Hepatocyte (in vitro differentiated cells): ENCODE data around the gene YWHAG. TPM values are rescaled to one million over a fixed set of nuclear protein-coding genes. Genes with fewer than 3 reads are reported as not detected.

Experiments
- DNase-seq: peaks from one replicate; pipeline ENCODE4 v3.0.0-alpha.2; 2016; ENCODE audit warnings: low spot score
- H2AFZ ChIP-seq: fragments of 200-600 bp; sonication (generic); 2 replicates; pipeline ENCODE4 v1.6.0; 2016; ENCODE audit warnings: antibody characterized with exemption, mild to moderate bottlenecking
- H3K27ac ChIP-seq: fragments of 200-600 bp; sonication (generic); 2 replicates; pipeline ENCODE4 v1.5.1; 2016; ENCODE audit warnings: mild to moderate bottlenecking
- H3K27me3 ChIP-seq: fragments of 200-600 bp; sonication (generic); 2 replicates; pipeline ENCODE4 v1.6.1; 2016
- H3K36me3 ChIP-seq: fragments of 200-600 bp; sonication (generic); replicated peaks from 2 replicates; pipeline ENCODE4 v1.5.1; 2016; ENCODE audit warnings: low read depth; ENCODE audit not compliant: insufficient read depth
- H3K4me1 ChIP-seq: fragments of 200-600 bp; sonication (generic); 2 replicates; pipeline ENCODE4 v1.5.1; 2016; ENCODE audit warnings: mild to moderate bottlenecking, moderate library complexity; ENCODE audit not compliant: insufficient read depth
- H3K4me2 ChIP-seq: fragments of 200-600 bp; sonication (generic); 2 replicates; pipeline ENCODE4 v1.6.0; 2016
- H3K4me3 ChIP-seq: fragments of 200-600 bp; sonication (generic); 2 replicates; pipeline ENCODE4 v1.5.1; 2016; ENCODE audit warnings: mild to moderate bottlenecking
- H3K79me2 ChIP-seq: fragments of 200-600 bp; sonication (generic); 2 replicates; pipeline ENCODE4 v1.6.0; 2017; ENCODE audit warnings: mild to moderate bottlenecking
- H3K9me2 ChIP-seq: fragments of 200-600 bp; sonication (generic); replicated peaks from 2 replicates; pipeline ENCODE4 v1.6.0; 2017; ENCODE audit warnings: mild to moderate bottlenecking; ENCODE audit not compliant: insufficient read depth
- H3K9me3 ChIP-seq: fragments of 200-600 bp; sonication (generic); 2 replicates; pipeline ENCODE4 v1.5.1; 2016; ENCODE audit warnings: low read depth, mild to moderate bottlenecking
- H4K20me1 ChIP-seq: fragments of 200-600 bp; sonication (generic); 2 replicates; pipeline ENCODE4 v1.6.0; 2016; ENCODE audit warnings: mild to moderate bottlenecking; ENCODE audit not compliant: insufficient read depth, poor library complexity, severe bottlenecking
- EZH2 ChIP-seq: fragments of 200-600 bp; sonication (generic); IDR thresholded peaks from 2 replicates; pipeline ENCODE4 v1.6.1; 2016; ENCODE audit warnings: antibody characterized with exemption, mild to moderate bottlenecking, borderline replicate concordance
- EZH2phosphoT487 ChIP-seq: fragments of 200-600 bp; sonication (generic); IDR thresholded peaks from one replicate; pipeline ENCODE4 v1.6.1; 2018; ENCODE audit warnings: antibody characterized with exemption, mild to moderate bottlenecking, low read depth, moderate library complexity; ENCODE audit not compliant: unreplicated experiment, severe bottlenecking
- WGBS: methylation state at CpG from one replicate; pipeline ENCODE4 v1.1.6; 2016; ENCODE audit warnings: low lambda C conversion rate; ENCODE audit errors: missing lambda C conversion rate; 5-methylcytosine and 5-hydroxymethylcytosine counted together
- polyA plus RNA-seq: library from polyadenylated mRNA; unstranded; fragments of >200 nt; fragmentation: Nextera tagmentation; extraction: Ambion mirVana; gene quantifications from 2 replicates; pipeline ENCODE4 v1.2.1, GENCODE V29; 2016
- total RNA-seq: library from RNA; depleted of rRNA; stranded (reverse); fragments of >200 nt; gene quantifications from 2 replicates; pipeline ENCODE4 v1.2.3, GENCODE V29; 2014
- TF ChIP-seq, protein P1 (sequence below): fragments of 200-600 bp; sonication (generic); IDR thresholded peaks from 2 replicates; pipeline ENCODE4 v1.5.1; 2016; ENCODE audit warnings: antibody characterized with exemption, mild to moderate bottlenecking; ENCODE audit not compliant: poor library complexity

The YWHAG gene
- total and polyA plus RNA-seq, 2 experiments from 2014 or later: 17.2 to 117 TPM

DNA sequence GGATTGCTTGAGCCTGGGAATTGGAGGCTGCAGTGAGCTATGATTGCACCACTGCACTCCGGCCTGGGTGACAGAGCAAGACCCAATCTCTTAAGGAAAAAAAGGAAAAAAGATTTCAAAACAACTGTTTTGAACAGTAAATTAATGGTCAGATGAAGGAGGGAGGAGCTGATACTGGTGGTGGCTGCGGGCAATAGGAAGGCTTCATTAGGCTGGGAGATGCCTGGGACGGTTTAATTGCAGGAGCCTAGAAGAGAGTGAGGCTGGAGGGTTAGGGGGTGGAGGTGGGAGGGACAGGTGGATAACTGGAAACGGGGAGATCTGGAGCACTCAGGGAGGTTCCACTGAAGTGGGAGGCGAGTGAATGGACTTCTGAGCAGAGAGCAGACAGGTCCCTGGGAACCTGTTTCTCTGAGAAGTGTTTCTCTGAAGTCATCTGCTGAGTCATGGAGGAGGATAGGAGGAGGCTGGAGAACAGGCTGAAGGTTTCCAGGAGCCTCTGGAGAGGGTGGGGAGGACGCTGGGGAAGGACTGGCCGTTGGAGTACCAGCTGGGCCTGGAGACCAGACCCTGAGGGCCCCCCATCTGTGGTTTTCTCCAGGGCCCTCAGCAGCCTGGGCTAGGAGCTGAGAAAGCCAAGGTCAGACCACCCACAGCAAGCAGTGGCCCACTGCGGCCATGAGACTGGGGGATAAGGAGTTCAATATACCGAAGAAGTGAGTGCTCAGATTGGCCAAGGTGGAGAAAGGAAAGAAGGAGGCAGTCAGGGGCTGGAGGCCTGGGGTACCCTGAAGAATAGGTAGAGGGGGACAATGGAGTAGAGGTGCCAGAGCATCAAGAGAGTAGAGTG, 14.4 kb upstream of the YWHAG start:
- peak overlapping the region; percentile 39 for H3K27ac ChIP-seq
- H3K27me3 ChIP-seq: no peaks in the 10 kb centered on the region
- H3K9me2 ChIP-seq: no peaks in the 10 kb centered on the region
- peak; percentile 77 for DNase-seq
- H3K79me2 ChIP-seq: no peaks in the 10 kb centered on the region
- no peak overlapping the region for H2AFZ ChIP-seq
- no peak overlapping the region for H3K4me3 ChIP-seq
- TF ChIP-seq EZH2phosphoT487 (no peak), EZH2 (no peak)
- TF ChIP-seq, protein P1, sequence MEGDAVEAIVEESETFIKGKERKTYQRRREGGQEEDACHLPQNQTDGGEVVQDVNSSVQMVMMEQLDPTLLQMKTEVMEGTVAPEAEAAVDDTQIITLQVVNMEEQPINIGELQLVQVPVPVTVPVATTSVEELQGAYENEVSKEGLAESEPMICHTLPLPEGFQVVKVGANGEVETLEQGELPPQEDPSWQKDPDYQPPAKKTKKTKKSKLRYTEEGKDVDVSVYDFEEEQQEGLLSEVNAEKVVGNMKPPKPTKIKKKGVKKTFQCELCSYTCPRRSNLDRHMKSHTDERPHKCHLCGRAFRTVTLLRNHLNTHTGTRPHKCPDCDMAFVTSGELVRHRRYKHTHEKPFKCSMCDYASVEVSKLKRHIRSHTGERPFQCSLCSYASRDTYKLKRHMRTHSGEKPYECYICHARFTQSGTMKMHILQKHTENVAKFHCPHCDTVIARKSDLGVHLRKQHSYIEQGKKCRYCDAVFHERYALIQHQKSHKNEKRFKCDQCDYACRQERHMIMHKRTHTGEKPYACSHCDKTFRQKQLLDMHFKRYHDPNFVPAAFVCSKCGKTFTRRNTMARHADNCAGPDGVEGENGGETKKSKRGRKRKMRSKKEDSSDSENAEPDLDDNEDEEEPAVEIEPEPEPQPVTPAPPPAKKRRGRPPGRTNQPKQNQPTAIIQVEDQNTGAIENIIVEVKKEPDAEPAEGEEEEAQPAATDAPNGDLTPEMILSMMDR: no peak
- WGBS: 55% methylated on average over 8 of the region's 9 CpGs
- H3K4me1 ChIP-seq: no peaks in the 10 kb centered on the region
- H3K9me3 ChIP-seq: no peaks in the 10 kb centered on the region
- no peaks in the 10 kb centered on the region for H3K36me3 ChIP-seq
- no peaks in the 10 kb centered on the region for H4K20me1 ChIP-seq
- H3K4me2 ChIP-seq: no peak overlapping the region

DNA sequence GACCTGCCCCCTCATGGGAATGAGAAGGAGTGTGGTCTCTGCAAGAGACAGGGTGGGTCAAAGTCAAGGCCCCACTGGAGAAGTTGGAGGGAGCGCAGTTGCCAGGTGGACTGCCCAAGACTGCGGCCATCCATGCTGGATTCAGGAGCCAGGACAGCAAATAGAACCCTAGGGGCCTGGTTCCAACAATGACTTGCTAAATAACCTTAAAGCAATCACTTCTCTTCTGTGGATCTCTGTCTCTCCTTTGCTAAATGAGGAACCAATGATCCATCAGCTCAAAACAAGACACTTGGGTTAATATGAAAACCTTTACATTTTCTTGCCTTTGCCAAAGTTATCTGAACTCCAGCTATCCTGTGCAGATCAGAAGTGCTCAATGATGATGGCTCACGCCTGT, 12.6 kb upstream of the YWHAG start:
- H3K9me2 ChIP-seq: no peaks in the 10 kb centered on the region
- H3K27me3 ChIP-seq: no peaks in the 10 kb centered on the region
- H3K36me3 ChIP-seq: no peaks in the 10 kb centered on the region
- WGBS: 97% methylated on average over 3 of the region's 3 CpGs
- DNase-seq: no peak
- TF ChIP-seq EZH2 (no peak), EZH2phosphoT487 (no peak)
- TF ChIP-seq, protein P1: no peak
- no peak overlapping the region for H2AFZ ChIP-seq
- H4K20me1 ChIP-seq: no peaks in the 10 kb centered on the region
- H3K27ac ChIP-seq: no peak overlapping the region
- no peak overlapping the region for H3K4me3 ChIP-seq
- H3K9me3 ChIP-seq: no peaks in the 10 kb centered on the region
- no peaks in the 10 kb centered on the region for H3K4me1 ChIP-seq
- no peaks in the 10 kb centered on the region for H3K79me2 ChIP-seq
- no peak overlapping the region for H3K4me2 ChIP-seq

DNA sequence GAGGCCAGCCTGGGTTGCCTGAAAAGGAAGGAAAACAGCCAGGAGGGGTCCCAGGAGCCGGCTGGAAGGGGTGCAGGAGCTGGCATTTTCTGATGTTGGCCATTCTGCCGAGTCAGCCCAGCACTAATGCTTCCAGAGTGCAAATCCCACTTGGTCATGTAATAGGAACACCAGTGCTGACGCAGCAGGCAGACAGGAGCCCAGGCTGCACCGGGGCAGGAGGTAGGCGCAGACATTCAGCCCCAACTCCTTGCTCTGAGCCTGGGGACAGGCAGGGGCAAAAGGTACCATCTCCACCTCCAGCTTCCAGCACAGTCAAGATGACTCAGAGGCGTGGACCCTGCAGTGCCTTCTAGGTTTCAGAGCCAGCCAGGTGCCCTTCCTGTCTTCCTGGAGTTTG, 10.2 kb upstream of the YWHAG start:
- DNase-seq: no peak
- Histone ChIP-seq H3K4me3 (no peak overlapping the region), H4K20me1 (no peaks in the 10 kb centered on the region), H3K27me3 (no peaks in the 10 kb centered on the region), H3K79me2 (no peaks in the 10 kb centered on the region), H3K9me2 (no peaks in the 10 kb centered on the region), H3K9me3 (no peaks in the 10 kb centered on the region), H3K36me3 (no peaks in the 10 kb centered on the region), H3K4me1 (peaks cover 9% of the 10 kb centered on the region), H3K27ac (no peak overlapping the region), H2AFZ (no peak overlapping the region), H3K4me2 (no peak overlapping the region)
- TF ChIP-seq EZH2 (no peak), EZH2phosphoT487 (no peak)
- TF ChIP-seq, protein P1: no peak
- 70% methylated on average over 6 of the region's 6 CpGs for WGBS
